ENCODE measurements around the gene SLC25A26.

The SLC25A26 gene

DNA sequence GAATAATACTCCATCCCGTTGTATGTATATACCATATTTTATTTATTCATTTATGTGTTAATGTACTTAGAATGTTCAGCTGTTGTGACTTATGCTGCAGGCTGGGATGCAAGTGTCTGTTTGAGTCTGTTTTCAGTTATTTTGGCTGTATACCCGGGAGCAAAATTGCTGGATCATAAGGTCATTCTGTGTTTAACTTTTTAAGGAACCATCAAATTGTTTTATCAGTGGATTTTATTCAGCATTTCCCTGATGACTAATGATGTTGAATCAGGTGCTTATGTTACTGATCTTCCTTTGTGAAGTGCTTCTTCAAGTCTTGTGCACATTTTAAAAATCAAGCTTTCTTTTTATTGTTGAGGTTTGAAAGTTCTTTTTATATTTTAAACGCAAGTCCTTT is 118.1 kb downstream of the SLC25A26 start:
- no peak for DNase-seq

DNA sequence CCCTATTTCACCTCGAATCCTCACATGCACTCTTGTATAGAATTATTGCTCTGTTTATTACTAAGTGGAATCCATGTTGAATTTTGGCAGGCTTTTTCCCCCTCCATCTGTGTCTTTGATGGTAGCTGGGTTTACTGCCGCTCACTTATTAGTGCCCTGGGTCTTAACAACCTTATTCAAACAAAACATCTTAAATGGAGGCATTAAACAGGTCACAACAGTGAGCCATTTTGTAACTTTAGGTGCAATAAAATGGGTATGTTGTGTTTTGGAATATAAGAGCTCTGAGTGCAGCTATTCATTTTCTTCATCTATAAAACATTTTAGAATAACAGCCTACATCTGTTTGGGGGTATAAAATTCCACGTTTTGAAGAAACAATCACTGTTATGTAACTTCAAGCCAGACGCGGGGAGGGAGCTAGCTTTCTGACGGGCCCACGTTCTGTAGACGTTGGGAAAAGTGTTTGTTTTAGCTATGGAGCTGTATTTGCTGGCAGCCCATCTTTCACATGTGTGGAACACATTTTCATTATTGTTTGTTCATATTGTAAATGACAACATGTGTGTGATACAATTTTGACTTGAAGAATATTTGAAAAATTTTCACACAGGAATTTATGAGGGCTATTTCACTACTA is 122.0 kb downstream of the SLC25A26 start:
- DNase-seq = no peak

DNA sequence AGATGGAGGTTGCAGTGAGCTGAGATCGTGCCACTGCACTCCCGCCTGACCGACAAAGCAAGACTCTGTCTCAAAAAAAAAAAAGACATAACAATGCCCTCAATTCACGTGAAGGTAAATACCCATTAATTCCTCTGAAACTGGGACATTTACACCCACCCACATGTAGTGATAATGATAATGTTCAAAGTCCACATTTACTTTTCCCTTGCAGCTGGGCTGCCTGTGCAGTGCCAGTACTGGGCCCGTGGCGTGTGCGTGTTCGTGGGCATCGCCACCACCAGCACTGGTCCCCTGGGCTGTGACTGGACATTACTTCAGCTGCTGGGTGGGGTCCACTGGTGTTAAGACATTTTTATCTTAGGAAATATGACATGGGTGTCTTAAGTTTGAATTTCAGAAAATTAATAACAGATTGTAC is 123.6 kb downstream of the SLC25A26 start:
- no peak for DNase-seq

DNA sequence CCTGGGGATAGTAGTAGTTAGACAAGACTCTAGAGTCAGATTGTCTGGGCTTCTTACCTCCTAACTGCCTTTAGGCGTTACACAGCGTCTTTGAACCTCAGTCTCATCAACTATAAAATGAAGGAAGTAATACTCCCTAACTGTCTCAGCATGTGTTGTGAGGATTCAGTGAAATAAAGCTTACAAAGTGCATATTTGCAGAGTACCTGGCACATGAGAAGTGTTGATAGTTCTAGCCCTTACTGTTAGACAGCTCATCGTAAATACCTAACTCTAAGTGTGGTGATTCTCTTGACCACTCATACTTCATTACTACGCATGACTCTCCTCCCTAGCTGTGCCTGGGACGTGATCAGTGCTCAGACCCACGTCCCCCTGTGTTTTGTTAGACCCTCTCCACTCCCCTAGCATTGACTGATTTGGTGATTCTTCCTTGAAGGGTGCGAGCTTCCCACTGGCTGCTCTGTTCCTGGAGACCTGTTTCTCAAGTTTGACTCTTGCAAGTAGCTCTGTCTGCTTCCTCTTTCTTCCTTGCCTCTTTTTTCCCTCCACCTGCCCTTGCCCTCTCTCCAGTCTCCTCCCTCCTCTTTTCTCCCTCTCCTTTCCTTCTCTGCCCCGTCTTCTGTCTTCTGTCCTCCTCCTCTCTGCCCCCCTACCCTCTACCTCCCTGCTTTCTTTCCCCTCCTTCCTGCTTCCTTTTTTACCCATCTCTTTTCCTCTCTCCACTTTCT is 124.2 kb downstream of the SLC25A26 start:
- DNase-seq = no peak

DNA sequence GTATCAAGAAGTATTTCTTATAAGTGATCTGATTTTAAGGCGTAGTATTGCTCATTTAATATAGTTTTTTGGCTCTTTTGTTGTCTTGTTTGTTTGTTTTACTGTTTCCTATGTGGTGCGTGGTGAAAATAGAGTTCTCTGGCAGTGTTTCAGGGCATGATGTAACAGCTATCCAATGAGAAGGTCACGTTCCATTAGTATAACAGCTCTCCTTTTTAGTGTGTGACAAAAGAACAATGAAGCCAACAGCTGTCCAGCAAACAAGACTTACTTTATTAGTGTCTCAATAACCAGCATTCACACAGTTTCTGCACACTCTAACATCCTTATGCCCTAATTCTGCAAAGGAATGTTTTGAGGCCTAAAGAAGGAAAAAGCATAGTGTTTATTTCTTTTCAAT is 127.9 kb downstream of the SLC25A26 start:
- no peak for DNase-seq

DNA sequence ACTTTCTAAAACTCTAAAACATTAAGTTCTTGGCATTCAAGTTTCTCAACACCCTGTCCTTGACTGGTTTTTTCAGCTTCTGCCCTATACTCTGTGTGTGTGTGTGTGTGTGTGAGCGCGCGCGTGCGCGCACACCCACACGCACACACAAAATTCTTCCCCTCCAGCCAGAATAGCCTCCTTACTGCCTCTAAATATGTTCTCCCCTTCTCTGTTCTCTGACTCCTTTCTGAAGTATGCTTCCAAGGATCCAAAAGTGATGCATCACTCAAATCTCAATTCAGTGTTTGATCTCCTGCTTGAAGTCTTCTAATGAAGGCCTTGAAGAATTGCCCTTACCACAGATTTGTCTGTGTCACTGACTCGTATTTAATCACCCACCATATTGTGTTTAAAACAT is 129.8 kb downstream of the SLC25A26 start:
- DNase-seq = no peak

DNA sequence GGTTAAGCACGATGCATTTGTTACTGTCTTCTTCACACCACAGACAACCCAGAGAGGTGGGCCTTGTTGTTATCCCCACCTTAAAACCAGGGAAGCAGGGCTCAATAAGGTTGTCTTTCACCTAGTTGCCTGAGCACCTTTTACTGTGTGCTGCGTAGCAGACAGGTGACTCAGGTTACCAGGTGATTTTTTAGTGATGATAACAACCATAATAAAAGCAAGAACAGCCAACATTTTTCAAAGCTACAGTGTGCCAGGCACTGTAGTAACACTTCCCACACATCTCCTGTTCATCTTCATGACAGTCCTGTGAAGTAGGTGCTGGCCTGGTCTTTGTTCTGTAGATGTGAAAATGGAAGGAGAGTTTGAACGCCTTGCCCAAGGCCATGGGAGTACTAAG is 132.2 kb downstream of the SLC25A26 start:
- no peak for DNase-seq

DNA sequence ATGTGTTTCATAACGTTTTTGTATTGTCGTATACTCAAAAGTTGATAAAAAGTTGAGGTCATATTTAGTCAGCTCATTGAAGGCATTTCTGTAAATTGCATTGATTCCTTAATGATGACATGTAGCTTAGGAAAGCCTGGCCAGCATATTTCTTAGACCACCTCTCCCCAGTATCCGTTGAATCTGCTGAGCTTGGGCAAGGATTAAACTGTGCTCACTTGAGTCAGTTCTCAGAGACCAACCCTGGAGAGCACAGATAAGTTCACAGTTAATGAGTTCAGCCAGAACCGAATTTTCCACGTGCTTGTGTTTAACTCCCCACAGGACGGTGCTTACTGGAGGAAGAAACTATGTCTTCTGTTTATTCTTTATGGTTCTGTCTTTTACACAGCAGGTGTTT is 132.7 kb downstream of the SLC25A26 start:
- no peak for DNase-seq

DNA sequence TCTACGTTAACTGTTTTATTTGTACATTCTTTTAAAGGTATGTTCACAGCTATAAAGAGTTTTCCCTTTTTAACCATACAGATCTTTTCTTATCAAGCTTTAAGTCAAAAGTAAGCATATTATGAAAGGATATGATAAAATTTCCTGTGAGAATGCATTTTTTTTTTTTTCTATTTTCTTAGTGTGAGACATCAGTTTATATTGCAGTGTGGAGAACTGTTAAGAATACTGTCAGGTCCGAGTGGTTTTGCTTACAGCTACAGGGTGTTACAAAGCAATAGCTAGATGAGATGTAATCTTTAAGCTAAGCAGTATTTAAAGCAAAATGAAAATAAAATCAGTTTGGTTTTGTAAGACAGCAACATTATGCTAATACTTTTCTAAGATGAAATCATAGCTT is 133.2 kb downstream of the SLC25A26 start:
- no peak for DNase-seq

DNA sequence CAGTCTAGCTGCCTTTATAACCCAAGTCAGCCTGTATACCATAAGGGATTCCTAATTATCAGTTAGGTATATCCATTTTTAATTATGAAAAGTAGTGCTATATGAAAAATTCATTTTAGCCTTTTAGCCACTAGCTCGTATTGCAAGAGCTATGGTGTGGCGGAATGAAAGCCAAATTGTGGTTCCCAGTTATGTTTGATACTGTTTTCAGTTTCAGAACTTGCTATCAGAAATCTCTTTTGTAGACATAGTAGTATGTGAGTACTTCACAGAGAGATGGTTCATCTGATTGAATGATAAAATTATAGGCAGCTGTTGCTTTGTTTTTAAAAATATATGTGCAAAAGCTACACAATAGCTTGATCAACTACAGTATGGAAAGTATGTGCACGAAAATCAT is 134.6 kb downstream of the SLC25A26 start:
- no peak for DNase-seq

DNA sequence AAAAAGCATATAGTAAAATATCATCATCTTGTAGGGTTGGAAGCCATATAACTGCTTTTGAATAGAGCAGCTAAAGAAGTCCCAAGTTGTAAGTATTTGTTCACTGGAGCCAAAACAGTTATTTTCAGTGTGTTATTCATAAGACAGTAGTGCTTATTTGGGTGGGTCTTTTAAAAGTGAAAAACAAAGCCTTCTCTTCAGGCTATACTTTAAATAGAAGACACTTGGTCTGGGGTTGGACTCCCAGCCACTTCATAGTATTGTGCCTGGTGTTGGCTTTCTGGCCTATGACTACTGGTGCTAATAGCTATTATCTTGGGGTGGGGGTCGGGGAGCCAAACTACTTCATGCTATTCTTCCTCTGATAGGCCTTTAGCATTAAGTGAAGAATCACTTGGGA is 135.2 kb downstream of the SLC25A26 start:
- DNase-seq = no peak

DNA sequence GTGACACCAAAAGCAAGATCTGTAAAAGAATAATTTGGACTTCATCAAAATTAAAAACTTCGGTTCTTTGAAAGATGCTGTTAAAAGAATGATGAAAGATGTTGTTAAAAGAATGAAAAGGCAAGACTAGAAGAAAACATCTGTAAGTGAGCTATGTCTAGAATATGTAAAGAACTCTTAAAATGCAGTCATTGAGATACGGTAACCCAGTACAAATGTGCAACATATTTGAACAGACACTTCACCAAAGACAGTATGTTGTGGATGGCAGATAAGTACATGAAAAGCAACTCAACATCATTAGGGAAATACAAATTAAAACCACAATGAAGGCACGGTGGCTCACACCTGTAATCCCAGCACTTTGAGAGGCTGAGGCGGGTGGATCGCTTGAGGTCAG is 140.6 kb downstream of the SLC25A26 start:
- no peak for DNase-seq

DNA sequence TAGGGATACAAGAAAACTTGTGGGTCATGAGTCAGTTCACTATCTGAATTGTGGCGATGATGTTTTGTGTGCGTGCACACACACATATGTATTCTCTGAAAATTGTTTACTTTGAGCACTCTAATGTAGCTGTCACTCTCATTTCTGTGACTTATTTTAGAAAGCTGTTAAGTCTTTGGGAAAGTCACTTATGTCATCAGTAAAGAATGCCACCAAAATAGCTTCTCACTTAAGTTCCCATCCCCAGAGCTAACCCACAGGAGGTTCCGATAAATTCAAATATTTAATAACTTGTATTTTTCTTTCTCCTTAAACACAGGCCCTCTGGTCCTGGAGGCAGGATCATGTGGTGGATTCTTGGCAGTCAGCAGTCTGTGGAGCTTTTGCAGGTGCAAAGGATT is 141.7 kb downstream of the SLC25A26 start:
- DNase-seq = no peak

DNA sequence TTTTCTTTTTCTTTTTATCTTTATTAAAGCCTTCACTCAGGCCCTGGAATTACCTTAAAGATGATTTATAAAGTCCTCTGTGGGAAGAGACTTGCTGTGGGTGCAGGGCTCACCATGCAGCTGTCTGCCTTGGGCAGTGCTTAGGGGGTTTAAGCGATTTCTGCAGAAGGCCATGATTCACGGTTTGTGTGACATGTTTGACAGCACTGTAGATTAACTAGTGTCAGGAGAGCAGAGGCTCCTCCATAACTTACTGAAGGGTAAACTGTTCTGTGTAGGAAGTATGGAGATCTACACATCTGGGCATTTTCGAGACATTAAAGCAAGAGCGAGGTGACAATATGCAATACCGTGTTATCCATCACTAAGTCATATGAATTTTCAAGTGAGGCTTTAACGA is 142.3 kb downstream of the SLC25A26 start:
- DNase-seq = no peak

DNA sequence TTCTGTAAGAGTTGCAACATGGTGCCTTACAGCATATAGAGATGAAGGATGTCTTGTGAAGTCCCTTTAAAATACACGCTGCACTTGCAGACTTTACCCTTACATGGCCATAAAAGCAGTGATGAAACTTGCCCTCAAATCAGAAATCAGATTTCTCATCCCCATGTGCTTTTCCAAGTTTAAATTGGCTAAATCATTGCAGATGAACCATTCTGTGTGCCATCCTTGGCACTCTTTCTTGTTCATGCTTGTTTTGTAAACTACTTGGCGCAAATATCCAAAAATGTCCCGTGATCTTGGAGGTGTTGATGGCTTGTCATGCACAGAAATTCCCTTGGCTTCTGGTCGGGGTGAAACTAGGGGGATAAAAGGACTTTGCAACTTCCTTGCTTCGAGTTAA is 144.3 kb downstream of the SLC25A26 start:
- DNase-seq = no peak

DNA sequence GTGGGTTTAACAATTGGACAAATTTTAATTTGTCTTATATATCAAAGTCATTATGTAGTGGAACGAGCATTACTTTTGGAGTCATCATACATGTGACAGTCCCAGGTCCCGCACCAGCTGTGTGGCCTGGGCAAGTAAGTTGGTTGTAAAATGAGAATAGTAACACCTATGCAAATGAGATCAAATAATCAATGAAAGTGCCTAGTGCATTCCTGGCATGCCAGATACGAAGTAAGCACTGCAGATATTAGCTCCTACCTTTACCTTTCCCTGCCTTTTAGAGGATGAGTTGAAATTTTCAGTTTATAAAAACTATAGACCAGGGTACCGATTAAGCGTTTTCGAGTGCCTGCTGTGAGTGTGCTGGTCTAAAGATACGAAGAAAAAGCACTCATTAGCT is 145.9 kb downstream of the SLC25A26 start:
- no peak for DNase-seq

DNA sequence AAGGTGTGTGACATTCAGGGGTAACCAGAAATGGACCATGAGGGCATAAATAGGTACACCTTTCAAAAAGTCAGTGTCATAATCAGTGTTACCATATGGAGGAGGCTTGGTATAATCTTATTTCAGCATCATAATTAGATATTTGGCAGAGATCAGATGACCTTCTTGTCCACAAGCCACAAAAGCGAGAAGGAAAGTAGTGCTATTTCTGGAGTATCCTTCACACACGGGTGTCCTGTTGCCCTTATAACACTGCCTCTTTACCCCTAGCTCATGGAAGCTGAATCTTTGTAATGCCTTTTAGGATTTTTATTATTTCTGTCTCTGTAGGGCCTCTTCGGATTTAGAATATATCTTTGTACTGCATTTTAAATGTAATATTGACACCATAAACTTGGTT is 147.2 kb downstream of the SLC25A26 start:
- no peak for DNase-seq

DNA sequence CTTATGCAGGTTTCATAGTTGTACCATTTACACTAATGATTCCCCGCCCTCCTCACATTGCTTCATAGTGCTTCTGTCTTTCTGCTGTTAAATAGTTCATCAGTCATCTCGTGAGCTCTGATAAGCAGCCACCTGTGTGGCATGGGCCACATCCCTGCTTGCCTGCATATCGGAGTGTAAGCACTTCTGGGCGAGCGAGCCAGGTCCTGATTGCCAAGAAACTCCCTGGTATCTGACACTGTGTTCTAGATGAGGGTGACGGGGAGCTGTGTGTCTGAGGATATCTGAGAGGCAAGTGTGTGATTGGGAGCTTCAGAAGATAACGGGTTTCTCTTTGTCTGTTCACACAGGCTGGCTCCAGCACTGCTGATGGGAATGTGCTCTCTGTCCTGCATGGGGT is 149.4 kb downstream of the SLC25A26 start:
- DNase-seq = no peak

DNA sequence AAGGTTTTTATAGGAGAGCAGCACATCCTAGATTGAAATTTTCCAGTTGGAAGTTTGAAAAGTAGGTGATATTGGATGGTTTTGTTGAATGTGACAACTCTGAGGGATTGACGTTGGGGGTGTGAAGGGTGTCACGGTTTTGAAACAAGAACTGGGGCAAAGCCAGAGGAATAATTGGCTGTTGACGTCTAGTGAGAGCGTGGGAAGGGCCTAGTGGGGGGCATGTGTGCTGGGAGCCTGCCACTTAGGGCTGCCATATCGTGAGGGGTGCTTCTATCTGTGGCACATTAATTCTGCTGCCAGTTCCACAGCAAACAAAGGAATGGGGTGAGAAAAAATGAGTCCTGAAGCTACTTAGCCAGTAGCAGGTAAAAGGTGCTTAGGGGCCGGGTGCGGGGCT is 150.6 kb downstream of the SLC25A26 start:
- DNase-seq = no peak

DNA sequence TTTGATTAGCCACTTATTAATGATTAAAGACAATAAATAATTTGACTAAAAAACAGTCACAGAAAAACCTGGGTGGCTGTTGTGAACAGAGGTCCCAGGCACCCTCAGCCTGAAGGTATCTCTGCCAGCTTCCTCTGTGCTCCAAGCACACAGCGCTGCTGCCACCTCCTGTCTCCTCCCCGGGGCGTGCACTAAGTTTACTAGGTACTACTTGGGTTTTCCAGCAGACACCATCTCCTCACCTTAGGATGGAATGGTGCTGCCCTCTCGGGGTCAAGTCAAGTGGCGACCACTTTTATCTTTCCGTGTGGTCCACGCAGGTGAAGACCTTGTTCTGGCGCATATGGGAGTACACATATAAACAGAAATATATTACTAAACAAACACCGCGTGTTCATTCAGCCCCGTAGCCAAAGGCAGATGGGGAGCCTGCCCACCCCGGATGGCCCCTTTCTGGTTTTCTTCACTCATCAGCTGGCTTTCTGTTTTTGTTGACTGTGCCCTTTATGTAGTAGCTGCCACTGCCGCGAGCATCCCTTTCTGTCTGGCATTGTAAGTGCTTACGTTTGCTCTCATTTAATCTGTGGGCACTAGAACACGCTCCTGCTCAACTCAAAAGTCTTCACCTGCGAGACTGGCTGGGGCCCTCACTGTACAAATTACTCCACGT is 152.0 kb downstream of the SLC25A26 start:
- peak; percentile 52 for DNase-seq

DNA sequence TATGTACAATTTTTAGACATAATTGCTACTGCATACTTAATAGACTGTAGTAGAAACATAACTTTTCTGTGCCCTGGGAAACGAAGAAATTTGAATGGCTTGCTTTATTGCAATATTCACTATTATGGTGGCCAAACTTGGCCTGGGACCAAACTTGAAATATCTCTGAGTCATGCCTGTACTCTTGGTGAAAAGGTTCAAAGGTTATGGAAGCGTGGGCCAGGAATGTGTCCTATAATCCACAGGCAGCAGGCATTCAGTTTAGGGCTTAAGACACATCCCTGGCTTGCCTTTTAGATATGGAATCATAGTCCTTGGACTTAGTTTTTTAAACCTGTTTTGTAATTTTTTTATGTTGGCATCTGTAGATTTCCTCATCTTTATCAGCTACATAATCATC is 155.8 kb downstream of the SLC25A26 start:
- no peak for DNase-seq

DNA sequence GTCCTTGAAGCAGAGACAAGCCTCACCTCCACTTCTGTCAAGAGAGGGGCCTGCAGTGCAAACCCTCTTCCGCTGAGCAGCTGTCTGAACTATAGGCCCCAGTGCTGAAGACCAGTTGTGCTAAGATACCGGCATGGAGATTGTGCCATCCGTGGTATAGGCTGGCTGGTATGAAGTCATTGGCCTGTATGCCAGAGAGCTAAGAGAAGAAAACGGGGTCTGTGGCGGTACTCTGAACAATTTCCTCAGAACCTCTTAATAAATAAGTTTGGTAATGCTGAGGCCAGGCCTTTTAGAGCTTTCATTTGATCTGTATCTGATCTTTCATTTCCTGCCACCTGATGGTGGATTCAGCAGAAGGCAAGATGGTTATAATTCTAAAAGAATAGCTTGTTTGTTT is 157.0 kb downstream of the SLC25A26 start:
- DNase-seq = no peak

DNA sequence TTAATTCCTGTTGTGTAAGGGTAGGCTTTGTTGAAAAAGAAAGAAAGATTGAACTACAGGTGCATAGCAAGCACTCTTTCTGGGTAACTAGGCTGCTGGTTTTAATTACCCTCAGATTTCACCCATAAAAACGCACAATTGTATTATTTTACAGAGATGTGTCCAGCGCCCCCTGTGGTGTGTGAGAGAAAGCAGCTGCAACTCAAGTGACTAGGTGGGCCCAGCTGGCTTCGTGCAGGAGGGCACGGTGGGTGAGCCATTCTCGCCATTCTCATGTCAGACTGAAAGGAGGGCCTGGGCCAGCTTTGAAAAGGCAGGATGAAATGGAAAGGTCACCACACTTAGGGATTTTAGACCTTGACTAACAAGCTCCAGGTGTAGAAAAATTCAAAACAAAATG is 157.5 kb downstream of the SLC25A26 start:
- DNase-seq = no peak

DNA sequence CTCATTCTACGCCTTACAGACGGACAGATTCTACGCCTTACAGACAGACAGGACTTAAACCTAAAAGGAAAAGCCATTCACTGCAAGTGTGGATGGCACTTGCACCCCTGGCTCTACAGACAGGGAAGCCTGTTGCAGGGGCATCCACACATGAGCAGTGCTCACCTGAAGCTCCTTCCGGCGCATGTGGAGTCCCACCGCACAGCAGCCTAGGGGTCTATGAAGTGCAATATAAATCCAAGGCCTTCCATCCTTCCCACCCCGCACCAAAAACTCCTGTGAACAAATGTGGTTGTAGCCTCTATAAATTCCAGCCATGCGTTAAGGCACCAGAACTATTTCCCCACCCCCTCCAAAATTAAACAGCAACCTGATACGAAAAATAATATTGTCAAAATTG is 158.8 kb downstream of the SLC25A26 start:
- no peak for DNase-seq
